DOHH2 (cell line): ENCODE measurements around the gene USP49.

Experiments
- H3F3A ChIP-seq: fragments of 200-600 bp; sonication (generic), shearing (Covaris generic); 2 replicates; pipeline ENCODE4 v1.6.0; 2016; ENCODE audit warnings: antibody characterized with exemption, mild to moderate bottlenecking; ENCODE audit not compliant: control insufficient read depth, insufficient read depth
- H3K27ac ChIP-seq: fragments of 200-600 bp; sonication (generic); 2 replicates; pipeline ENCODE4 v1.5.1; 2014; ENCODE audit warnings: low read depth, mild to moderate bottlenecking, low read length, moderate library complexity
- H3K27me3 ChIP-seq: fragments of 200-600 bp; sonication (generic); 2 replicates; pipeline ENCODE4 v1.6.1; 2014; ENCODE audit warnings: mild to moderate bottlenecking, low read length, mixed read lengths; ENCODE audit not compliant: control insufficient read depth
- H3K36me3 ChIP-seq: fragments of 200-600 bp; sonication (generic); 2 replicates; pipeline ENCODE4 v1.6.1; 2014; ENCODE audit warnings: mild to moderate bottlenecking, low read length, moderate library complexity, mixed read lengths; ENCODE audit not compliant: control insufficient read depth
- H3K4me1 ChIP-seq: fragments of 200-600 bp; sonication (generic); 2 replicates; pipeline ENCODE4 v1.6.1; 2014; ENCODE audit warnings: mild to moderate bottlenecking, low read length, mixed read lengths; ENCODE audit not compliant: control insufficient read depth
- H3K4me2 ChIP-seq: fragments of 200-600 bp; sonication (generic); 2 replicates; pipeline ENCODE4 v1.6.0; 2014; ENCODE audit warnings: mild to moderate bottlenecking, low read length, moderate library complexity
- H3K4me3 ChIP-seq: fragments of 200-600 bp; sonication (generic); 2 replicates; pipeline ENCODE4 v1.5.1; 2014; ENCODE audit warnings: mild to moderate bottlenecking, low read length, mixed read lengths
- H3K79me2 ChIP-seq: fragments of 200-600 bp; sonication (generic); 2 replicates; pipeline ENCODE4 v1.6.1; 2014; ENCODE audit warnings: mild to moderate bottlenecking, low read length, mixed read lengths; ENCODE audit not compliant: control insufficient read depth
- H3K9me2 ChIP-seq: fragments of 200-600 bp; sonication (generic); replicated peaks from 2 replicates; pipeline ENCODE4 v1.6.1; 2014; ENCODE audit warnings: mild to moderate bottlenecking, low read length, mixed read lengths; ENCODE audit not compliant: control insufficient read depth
- H3K9me3 ChIP-seq: fragments of 200-600 bp; sonication (generic); 2 replicates; pipeline ENCODE4 v1.6.1; 2014; ENCODE audit warnings: antibody characterized with exemption, low read length, mixed read lengths; ENCODE audit not compliant: control insufficient read depth, insufficient read depth
- H4K20me1 ChIP-seq: fragments of 200-600 bp; sonication (generic); 2 replicates; pipeline ENCODE4 v1.6.0; 2014; ENCODE audit warnings: low read depth, mild to moderate bottlenecking, antibody characterized with exemption, low read length, moderate library complexity; ENCODE audit not compliant: control insufficient read depth, insufficient read depth
- EZH2phosphoT487 ChIP-seq: fragments of 200-600 bp; sonication (generic); IDR thresholded peaks from 2 replicates; pipeline ENCODE4 v1.6.1; 2017; ENCODE audit warnings: borderline replicate concordance, mild to moderate bottlenecking, antibody characterized with exemption, low read length, moderate library complexity, mixed read lengths
- TF ChIP-seq, protein P1 (sequence below): fragments of 200-600 bp; sonication (generic); IDR thresholded peaks from one replicate; pipeline ENCODE4 v1.5.1; 2014; ENCODE audit warnings: antibody characterized with exemption, mild to moderate bottlenecking, low read depth, low read length; ENCODE audit not compliant: poor library complexity, severe bottlenecking

Gene USP49

GRCh38 chr6:41791305-41791704 lies 103.9 kb downstream of the USP49 start:
- H3K27ac ChIP-seq, result no peak overlapping the region

GRCh38 chr6:41790045-41790444 lies 105.1 kb downstream of the USP49 start:
- peaks cover 24% of the 10 kb centered on the region for H3K4me1 ChIP-seq

More at GRCh38 chr6:41791305-41791704, 103.9 kb downstream of the USP49 start:
- no peaks in the 10 kb centered on the region for H3K9me2 ChIP-seq
- TF ChIP-seq, protein P1, sequence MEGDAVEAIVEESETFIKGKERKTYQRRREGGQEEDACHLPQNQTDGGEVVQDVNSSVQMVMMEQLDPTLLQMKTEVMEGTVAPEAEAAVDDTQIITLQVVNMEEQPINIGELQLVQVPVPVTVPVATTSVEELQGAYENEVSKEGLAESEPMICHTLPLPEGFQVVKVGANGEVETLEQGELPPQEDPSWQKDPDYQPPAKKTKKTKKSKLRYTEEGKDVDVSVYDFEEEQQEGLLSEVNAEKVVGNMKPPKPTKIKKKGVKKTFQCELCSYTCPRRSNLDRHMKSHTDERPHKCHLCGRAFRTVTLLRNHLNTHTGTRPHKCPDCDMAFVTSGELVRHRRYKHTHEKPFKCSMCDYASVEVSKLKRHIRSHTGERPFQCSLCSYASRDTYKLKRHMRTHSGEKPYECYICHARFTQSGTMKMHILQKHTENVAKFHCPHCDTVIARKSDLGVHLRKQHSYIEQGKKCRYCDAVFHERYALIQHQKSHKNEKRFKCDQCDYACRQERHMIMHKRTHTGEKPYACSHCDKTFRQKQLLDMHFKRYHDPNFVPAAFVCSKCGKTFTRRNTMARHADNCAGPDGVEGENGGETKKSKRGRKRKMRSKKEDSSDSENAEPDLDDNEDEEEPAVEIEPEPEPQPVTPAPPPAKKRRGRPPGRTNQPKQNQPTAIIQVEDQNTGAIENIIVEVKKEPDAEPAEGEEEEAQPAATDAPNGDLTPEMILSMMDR, result no peak
- no peak for TF ChIP-seq EZH2phosphoT487
- peaks cover 37% of the 10 kb centered on the region for H3K79me2 ChIP-seq
- no peaks in the 10 kb centered on the region; the same call in 1 of the 2 replicates for H4K20me1 ChIP-seq
- peaks cover 59% of the 10 kb centered on the region for H3K36me3 ChIP-seq
- peaks cover 29% of the 10 kb centered on the region for H3F3A ChIP-seq
- no peak overlapping the region for H3K4me3 ChIP-seq
- H3K27me3 ChIP-seq, result no peaks in the 10 kb centered on the region
- H3K9me3 ChIP-seq, result no peaks in the 10 kb centered on the region
- H3K4me2 ChIP-seq, result no peak overlapping the region
- H3K4me1 ChIP-seq, result peaks cover 11% of the 10 kb centered on the region

DNA sequence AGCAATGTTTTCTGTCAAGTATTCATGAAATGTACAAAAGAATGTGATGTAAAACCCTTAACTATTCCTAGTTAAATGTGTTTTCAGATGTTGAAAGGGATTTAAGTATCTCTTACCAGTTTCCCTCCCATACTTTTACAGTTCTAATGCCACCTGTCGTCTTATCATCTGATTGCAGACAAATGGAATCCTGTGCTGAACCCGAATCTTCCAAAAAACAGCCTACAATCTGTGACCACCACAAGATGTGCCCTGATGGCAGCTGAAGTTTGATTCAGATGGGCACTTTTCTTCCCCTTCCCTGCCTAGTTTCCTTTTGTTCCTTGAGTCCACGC lies 105.8 kb downstream of the USP49 start:
- no peaks in the 10 kb centered on the region for H3K27me3 ChIP-seq
- H3K27ac ChIP-seq, result no peak overlapping the region
- peaks cover 52% of the 10 kb centered on the region for H3K36me3 ChIP-seq
- H3K9me2 ChIP-seq, result no peaks in the 10 kb centered on the region
- peaks cover 31% of the 10 kb centered on the region for H3K4me1 ChIP-seq
- peak overlapping the region; percentile 77 for H3K4me3 ChIP-seq
- TF ChIP-seq, protein P1, result no peak
- no peak for TF ChIP-seq EZH2phosphoT487
- H3K9me3 ChIP-seq, result no peaks in the 10 kb centered on the region
- H4K20me1 ChIP-seq, result no peaks in the 10 kb centered on the region; the same call in 1 of the 2 replicates
- H3F3A ChIP-seq, result peaks cover 29% of the 10 kb centered on the region
- H3K4me2 ChIP-seq, result peak overlapping the region; percentile 53
- H3K79me2 ChIP-seq, result peaks cover 42% of the 10 kb centered on the region

More at GRCh38 chr6:41790045-41790444, 105.1 kb downstream of the USP49 start:
- H3K79me2 ChIP-seq, result peaks cover 42% of the 10 kb centered on the region
- no peaks in the 10 kb centered on the region for H3K9me3 ChIP-seq
- no peaks in the 10 kb centered on the region; the same call in 1 of the 2 replicates for H4K20me1 ChIP-seq
- H3K4me2 ChIP-seq, result no peak overlapping the region
- no peak overlapping the region for H3K4me3 ChIP-seq
- H3K27ac ChIP-seq, result no peak overlapping the region
- H3K9me2 ChIP-seq, result no peaks in the 10 kb centered on the region
- H3F3A ChIP-seq, result peaks cover 29% of the 10 kb centered on the region
- TF ChIP-seq EZH2phosphoT487, result no peak
- TF ChIP-seq, protein P1, result no peak
- peaks cover 52% of the 10 kb centered on the region for H3K36me3 ChIP-seq
- H3K27me3 ChIP-seq, result no peaks in the 10 kb centered on the region
